NCI-H2171 (cell line): ENCODE results near the gene ADORA2A.
A peak's percentile ranks its signal among the peaks of the same experiment; 100 is the strongest.

Experiments used
- DNase-seq: peaks from one replicate; lab custom pipeline; 2025; lab: John Stamatoyannopoulos, UW

ADORA2A gene

GRCh38 chr22:24418786-24419474 is 8.5 kb upstream of the ADORA2A start:
- DNase-seq = no peak

GRCh38 chr22:24419475-24419850 is 7.9 kb upstream of the ADORA2A start:
- no peak for DNase-seq

DNA sequence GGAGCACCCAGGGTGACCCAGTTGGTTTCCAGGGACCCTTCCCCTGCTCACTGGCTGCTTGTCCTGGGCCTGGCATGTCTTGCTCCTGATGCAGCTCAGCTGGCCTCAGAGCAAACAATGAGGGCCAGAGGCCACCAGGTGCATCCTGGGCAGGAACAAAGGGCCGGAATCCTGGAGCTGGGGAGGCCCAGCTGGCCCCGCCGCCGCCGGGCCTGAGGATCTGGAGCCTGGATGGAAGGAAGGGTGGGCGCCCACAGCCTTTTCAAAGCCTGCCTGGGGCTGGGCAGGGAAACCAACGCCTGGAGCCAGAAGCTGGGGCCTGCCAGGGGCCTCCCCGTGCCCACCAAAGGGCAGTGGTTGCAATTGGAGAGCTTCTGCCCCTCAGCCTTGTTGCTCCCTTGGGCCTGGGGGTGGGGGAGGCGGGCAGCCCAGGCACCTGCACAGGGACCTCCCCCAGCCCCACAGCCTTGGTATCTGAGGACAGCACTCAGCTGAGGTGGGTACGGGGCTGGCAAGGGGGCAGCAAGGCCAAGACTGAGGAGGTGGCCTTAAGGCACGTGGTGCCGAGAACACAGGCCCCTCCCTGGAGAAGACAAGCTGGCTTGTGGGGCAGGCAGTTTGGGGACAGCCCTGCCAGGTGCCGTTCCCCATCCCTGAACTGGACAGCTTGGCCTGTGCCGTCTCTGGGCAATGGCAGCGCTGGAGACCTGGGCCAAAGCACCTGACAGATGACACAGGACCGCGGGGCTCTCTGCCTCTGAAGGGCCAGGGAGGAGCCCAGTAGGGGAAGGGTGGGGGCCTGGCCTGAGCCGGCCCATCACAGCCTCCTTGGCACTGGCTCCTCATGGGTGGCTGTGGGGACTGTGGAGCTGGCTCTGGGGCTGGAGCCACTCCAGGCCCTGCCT is 7.1 kb upstream of the ADORA2A start:
- DNase-seq = no peak

- no peak for DNase-seq
Observed at GRCh38 chr22:24420977-24421343, 6.4 kb upstream of the ADORA2A start.

DNA sequence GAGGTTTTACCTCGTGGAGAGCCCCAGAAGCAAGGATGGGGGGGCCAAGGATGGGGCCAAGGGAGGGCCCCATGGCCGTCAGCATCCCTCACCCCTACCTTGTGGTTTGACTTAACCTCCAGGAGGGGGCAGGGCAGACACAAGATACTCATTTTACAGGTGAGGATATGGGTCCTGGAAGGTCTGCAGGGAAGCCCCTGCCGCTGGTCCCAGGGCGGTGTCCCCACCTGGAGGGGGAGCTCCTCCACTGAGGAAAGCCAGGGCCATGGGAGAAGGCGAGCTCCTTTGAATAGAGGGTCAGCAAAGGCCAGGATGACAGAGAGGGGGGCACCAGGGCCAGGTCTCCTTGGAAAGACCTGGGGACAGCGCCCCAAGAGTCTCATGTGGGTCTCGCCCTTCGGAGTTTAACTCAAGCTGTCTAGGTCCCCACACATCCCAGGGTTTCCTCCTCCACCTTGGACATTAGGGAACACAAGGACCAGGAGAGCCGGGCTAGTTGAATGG is 5.9 kb upstream of the ADORA2A start:
- no peak for DNase-seq

GRCh38 chr22:24422102-24422665 is 5.2 kb upstream of the ADORA2A start:
- DNase-seq = no peak

DNA sequence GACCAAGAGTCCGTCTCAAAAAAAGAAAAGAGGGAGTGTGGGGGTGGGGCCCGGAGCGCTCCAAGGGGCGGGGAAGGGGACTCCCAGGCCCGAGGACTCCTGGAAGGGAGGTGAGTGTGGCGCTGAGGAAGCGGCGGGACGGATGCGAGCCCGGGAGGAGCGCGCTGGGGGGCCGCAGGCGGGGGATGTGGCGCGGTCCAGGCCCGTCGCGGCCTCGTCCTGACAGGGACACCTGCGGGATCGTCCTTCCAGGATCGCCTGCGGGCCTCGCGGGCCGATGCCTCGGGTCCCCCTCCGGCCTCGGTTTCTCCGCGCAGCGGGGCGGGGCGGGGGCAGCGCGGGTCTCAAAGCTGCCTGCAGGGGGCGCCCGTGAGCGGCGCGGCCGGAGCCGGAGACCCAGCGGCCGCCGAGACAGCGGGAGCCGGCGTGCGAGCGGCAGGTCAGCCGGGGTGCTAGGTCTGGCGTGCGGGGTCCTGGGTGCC is 3.8 kb upstream of the ADORA2A start:
- no peak for DNase-seq

GRCh38 chr22:24424001-24424900 is 3.1 kb upstream of the ADORA2A start:
- DNase-seq = no peak

- DNase-seq = no peak
Observed at GRCh38 chr22:24424901-24425775, 2.3 kb upstream of the ADORA2A start.

DNA sequence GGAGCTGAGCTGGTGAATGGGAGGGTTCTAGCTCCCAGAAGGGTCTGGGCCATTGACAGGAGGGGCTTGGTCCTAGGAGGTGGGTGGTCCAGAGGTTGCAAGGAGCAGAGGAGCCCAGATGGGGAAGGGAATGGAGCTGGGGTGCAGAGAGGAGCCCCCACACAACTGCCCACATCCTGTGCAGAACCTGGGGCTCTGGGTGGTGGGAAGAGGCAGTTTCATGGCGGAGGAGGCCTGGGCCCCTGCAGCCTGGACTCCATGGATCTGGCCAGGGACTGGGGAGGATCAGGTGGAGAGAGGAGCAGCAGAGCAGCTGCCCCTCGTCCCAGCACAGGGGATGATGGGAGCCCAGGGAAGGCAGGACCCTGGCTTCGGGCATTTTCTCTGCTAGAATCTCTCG is 963 bp upstream of the ADORA2A start:
- no peak for DNase-seq

- DNase-seq = no peak
Observed at GRCh38 chr22:24426851-24427499, 424 bp upstream of the ADORA2A start.

GRCh38 chr22:24428751-24429410 is 1.5 kb downstream of the ADORA2A start:
- DNase-seq = no peak

- peak; percentile 50 for DNase-seq
Observed at GRCh38 chr22:24429411-24430365, 2.3 kb downstream of the ADORA2A start.

GRCh38 chr22:24430431-24431308 is 3.3 kb downstream of the ADORA2A start:
- no peak for DNase-seq

DNA sequence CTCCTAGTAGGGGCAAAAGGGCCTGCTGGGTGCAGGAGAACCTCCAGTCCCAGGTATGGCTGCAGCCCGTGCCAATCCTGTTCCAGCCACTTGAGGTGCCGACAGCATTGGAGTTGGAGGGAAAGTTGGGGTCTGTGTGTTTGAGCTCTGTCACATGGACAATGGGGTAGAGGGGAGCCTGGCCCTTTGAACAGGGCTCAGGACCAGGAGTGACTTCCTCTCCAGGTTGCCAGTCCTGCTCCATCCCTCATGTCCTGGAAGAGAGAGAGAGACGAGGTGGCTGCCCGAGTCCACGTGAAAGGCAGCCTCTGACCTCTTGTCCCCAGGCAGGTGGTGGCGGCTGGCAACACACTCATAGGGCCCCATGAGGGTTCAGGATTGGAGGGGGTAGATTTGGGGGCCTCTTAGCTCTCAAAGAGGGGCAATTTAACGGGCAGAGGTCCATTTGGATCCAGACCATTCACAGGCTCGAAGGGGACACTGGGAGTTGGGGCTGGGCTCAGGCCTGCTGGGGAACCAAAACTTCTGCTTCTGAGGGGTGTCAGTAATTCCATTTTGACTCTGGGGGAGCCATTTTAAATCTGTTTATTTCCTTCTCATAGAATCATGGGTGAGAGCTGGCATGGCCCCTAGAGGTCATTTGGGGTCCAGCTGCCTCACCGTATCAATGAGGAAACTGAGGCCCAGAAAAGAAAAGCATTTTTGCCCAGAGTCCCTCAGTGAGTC is 4.1 kb downstream of the ADORA2A start:
- no peak for DNase-seq

- DNase-seq = no peak
Observed at GRCh38 chr22:24432059-24432853, 4.9 kb downstream of the ADORA2A start.
